ENCODE measurements around the gene BPIFB1.
A peak's percentile ranks its signal among the peaks of the same experiment; 100 is the strongest.

BPIFB1 gene

GRCh38 chr20:33249456-33249855, 33.6 kb upstream of the BPIFB1 start:
- DNase-seq = peak; percentile 13

GRCh38 chr20:33250666-33251065, 32.3 kb upstream of the BPIFB1 start:
- TF ChIP-seq, protein P1, sequence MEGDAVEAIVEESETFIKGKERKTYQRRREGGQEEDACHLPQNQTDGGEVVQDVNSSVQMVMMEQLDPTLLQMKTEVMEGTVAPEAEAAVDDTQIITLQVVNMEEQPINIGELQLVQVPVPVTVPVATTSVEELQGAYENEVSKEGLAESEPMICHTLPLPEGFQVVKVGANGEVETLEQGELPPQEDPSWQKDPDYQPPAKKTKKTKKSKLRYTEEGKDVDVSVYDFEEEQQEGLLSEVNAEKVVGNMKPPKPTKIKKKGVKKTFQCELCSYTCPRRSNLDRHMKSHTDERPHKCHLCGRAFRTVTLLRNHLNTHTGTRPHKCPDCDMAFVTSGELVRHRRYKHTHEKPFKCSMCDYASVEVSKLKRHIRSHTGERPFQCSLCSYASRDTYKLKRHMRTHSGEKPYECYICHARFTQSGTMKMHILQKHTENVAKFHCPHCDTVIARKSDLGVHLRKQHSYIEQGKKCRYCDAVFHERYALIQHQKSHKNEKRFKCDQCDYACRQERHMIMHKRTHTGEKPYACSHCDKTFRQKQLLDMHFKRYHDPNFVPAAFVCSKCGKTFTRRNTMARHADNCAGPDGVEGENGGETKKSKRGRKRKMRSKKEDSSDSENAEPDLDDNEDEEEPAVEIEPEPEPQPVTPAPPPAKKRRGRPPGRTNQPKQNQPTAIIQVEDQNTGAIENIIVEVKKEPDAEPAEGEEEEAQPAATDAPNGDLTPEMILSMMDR (IDR thresholded peaks at IDR 0.05; ENCODE audit: low read depth, low read length) = no peak
- DNase-seq = peak; percentile 19
- H3K27ac ChIP-seq = no peak overlapping the region
- no peak overlapping the region for H3K4me3 ChIP-seq (ENCODE audit: low read depth, low read length)
- no peaks in the 10 kb centered on the region for H3K36me3 ChIP-seq
- no peaks in the 10 kb centered on the region for H3K9me3 ChIP-seq (ENCODE audit: severe bottlenecking)
- no peaks in the 10 kb centered on the region for H3K27me3 ChIP-seq (ENCODE audit: insufficient read depth, low read depth, severe bottlenecking)

More at GRCh38 chr20:33249456-33249855, 33.6 kb upstream of the BPIFB1 start:
- Histone ChIP-seq H3K9me3 (ENCODE audit: severe bottlenecking) (no peaks in the 10 kb centered on the region), H3K4me3 (ENCODE audit: low read depth, low read length) (no peak overlapping the region), H3K36me3 (no peaks in the 10 kb centered on the region), H3K27me3 (ENCODE audit: insufficient read depth, low read depth, severe bottlenecking) (no peaks in the 10 kb centered on the region), H3K27ac (no peak overlapping the region)
- TF ChIP-seq, protein P1 (IDR thresholded peaks at IDR 0.05; ENCODE audit: low read depth, low read length) = no peak

DNA sequence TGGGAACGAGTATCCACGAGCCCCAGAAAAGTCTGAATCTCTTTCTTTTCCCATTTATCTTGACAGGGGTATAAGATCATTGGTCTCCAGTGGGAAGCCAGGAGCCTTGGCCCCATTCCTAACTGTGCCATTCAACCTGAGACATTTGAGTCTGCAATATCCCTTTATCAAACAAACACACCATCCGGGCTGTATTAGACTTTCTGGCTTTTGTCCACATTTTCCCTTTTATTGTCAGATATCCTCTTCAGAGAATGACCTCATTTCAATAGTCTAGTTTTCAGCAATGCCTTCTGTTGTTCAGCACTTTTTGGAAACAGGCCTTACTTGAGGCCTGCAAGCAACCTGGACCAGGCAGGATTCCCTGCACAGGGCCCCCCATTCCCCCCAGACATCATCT, 31.5 kb upstream of the BPIFB1 start:
- TF ChIP-seq, protein P1 (IDR thresholded peaks at IDR 0.05; ENCODE audit: low read depth, low read length) = no peak
- no peak for DNase-seq
- H3K36me3 ChIP-seq = no peaks in the 10 kb centered on the region
- no peaks in the 10 kb centered on the region for H3K27me3 ChIP-seq (ENCODE audit: insufficient read depth, low read depth, severe bottlenecking)
- H3K9me3 ChIP-seq (ENCODE audit: severe bottlenecking) = no peaks in the 10 kb centered on the region
- no peak overlapping the region for H3K4me3 ChIP-seq (ENCODE audit: low read depth, low read length)
- H3K27ac ChIP-seq = no peak overlapping the region

GRCh38 chr20:33252460-33252859, 30.6 kb upstream of the BPIFB1 start:
- no peak overlapping the region for H3K4me3 ChIP-seq (ENCODE audit: low read depth, low read length)
- no peak for DNase-seq
- TF ChIP-seq, protein P1 (IDR thresholded peaks at IDR 0.05; ENCODE audit: low read depth, low read length) = no peak
- no peak overlapping the region for H3K27ac ChIP-seq
- H3K27me3 ChIP-seq (ENCODE audit: insufficient read depth, low read depth, severe bottlenecking) = no peaks in the 10 kb centered on the region
- no peaks in the 10 kb centered on the region for H3K36me3 ChIP-seq
- H3K9me3 ChIP-seq (ENCODE audit: severe bottlenecking) = no peaks in the 10 kb centered on the region

DNA sequence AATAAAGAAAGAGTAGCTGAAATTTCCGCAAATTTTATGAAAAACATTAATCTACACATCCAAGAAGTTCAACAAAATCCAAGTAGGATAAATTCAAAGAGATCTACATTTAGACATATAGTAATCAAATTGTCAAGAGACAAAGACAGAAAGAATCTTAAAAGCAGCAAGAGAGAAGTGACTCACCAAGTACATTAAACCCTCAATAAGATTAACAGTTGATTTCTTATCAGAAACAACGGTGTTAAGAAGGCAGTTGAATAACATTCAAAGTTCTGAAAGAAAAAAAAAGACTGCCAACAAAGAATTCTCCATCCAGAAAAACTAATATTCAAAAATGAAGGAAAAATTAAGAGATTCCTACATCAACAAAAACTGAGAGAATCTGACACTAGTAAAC, 28.0 kb upstream of the BPIFB1 start:
- H3K9me3 ChIP-seq (ENCODE audit: severe bottlenecking) = no peaks in the 10 kb centered on the region
- DNase-seq = no peak
- no peaks in the 10 kb centered on the region for H3K27me3 ChIP-seq (ENCODE audit: insufficient read depth, low read depth, severe bottlenecking)
- no peaks in the 10 kb centered on the region for H3K36me3 ChIP-seq
- H3K27ac ChIP-seq = no peak overlapping the region
- TF ChIP-seq, protein P1 (IDR thresholded peaks at IDR 0.05; ENCODE audit: low read depth, low read length) = no peak
- H3K4me3 ChIP-seq (ENCODE audit: low read depth, low read length) = no peak overlapping the region

- TF ChIP-seq, protein P1 (IDR thresholded peaks at IDR 0.05; ENCODE audit: low read depth, low read length) = no peak
Observed at GRCh38 chr20:33257237-33257636, 25.8 kb upstream of the BPIFB1 start.

More at GRCh38 chr20:33257237-33257636, 25.8 kb upstream of the BPIFB1 start:
- no peak overlapping the region for H3K27ac ChIP-seq
- no peaks in the 10 kb centered on the region for H3K27me3 ChIP-seq (ENCODE audit: insufficient read depth, low read depth, severe bottlenecking)
- H3K36me3 ChIP-seq = no peaks in the 10 kb centered on the region
- no peaks in the 10 kb centered on the region for H3K9me3 ChIP-seq (ENCODE audit: severe bottlenecking)
- H3K4me3 ChIP-seq (ENCODE audit: low read depth, low read length) = no peak overlapping the region
- no peak for DNase-seq

Data from WERI-Rb-1 (cell line).